Fibroblast of villous mesenchyme (primary cell): Measurements from ENCODE around the gene DNAJC15. TPM values are rescaled to one million over a fixed set of nuclear protein-coding genes. Genes with fewer than 3 reads are reported as not detected.

Experiments used
- DNase-seq: peaks from one replicate; pipeline ENCODE4 v3.0.0-alpha.2; 2010; ENCODE audit warnings: low read depth
- H3K4me3 ChIP-seq: 2 replicates; pipeline ENCODE4 v1.5.1; 2011; ENCODE audit warnings: low read depth, mild to moderate bottlenecking, low read length
- CTCF ChIP-seq: IDR thresholded peaks from 2 replicates; pipeline ENCODE4 v1.5.1; 2012; ENCODE audit warnings: low read depth, mild to moderate bottlenecking, low read length; ENCODE audit not compliant: insufficient read depth
- total RNA-seq: library from RNA; depleted of rRNA; stranded (reverse); fragments of >200 nt; gene quantifications from 2 replicates; pipeline ENCODE4 v1.2.3, GENCODE V29; 2012

DNAJC15 gene
- total RNA-seq, 1 donor: 4.7 TPM

GRCh38 chr13:43140985-43141384 lies 117.6 kb downstream of the DNAJC15 start:
- no peak for DNase-seq
- H3K4me3 ChIP-seq: no peak overlapping the region
- no peak for TF ChIP-seq CTCF

- no peak for DNase-seq
- no peak for TF ChIP-seq CTCF
- H3K4me3 ChIP-seq: no peak overlapping the region
Measured at GRCh38 chr13:43141685-43142084, 118.3 kb downstream of the DNAJC15 start.

- no peak for TF ChIP-seq CTCF
- H3K4me3 ChIP-seq: no peak overlapping the region
- no peak for DNase-seq
Measured at GRCh38 chr13:43143591-43143990, 120.2 kb downstream of the DNAJC15 start.

- H3K4me3 ChIP-seq: no peak overlapping the region
- TF ChIP-seq CTCF: no peak
- DNase-seq: no peak
Measured at GRCh38 chr13:43145534-43146196, 122.3 kb downstream of the DNAJC15 start.

GRCh38 chr13:43146400-43146799 lies 123.0 kb downstream of the DNAJC15 start:
- no peak overlapping the region for H3K4me3 ChIP-seq
- DNase-seq: no peak
- no peak for TF ChIP-seq CTCF

GRCh38 chr13:43150369-43151207 lies 127.2 kb downstream of the DNAJC15 start:
- DNase-seq: no peak
- H3K4me3 ChIP-seq: no peak overlapping the region
- no peak for TF ChIP-seq CTCF
